Retina (tissue), 1 donor: ENCODE data around the gene SLC32A1.
A peak's percentile ranks its signal among the peaks of the same experiment; 100 is the strongest.

Experiments
- DNase-seq: peaks from one replicate; pipeline ENCODE4 v3.0.0-alpha.2; 2016

SLC32A1 gene

GRCh38 chr20:38755324-38755910 lies 31.1 kb downstream of the SLC32A1 start:
- DNase-seq: no peak

- no peak for DNase-seq
These were observed 33.0 kb downstream of the SLC32A1 start for GRCh38 chr20:38757145-38757775.

- DNase-seq: no peak
These were observed 34.8 kb downstream of the SLC32A1 start for GRCh38 chr20:38759106-38759505.

GRCh38 chr20:38760978-38761377 lies 36.7 kb downstream of the SLC32A1 start:
- DNase-seq: no peak

- DNase-seq: no peak
These were observed 37.9 kb downstream of the SLC32A1 start for GRCh38 chr20:38762174-38762573.

GRCh38 chr20:38763616-38764015 lies 39.3 kb downstream of the SLC32A1 start:
- no peak for DNase-seq

- DNase-seq: peak; percentile 21
These were observed 40.5 kb downstream of the SLC32A1 start for GRCh38 chr20:38764567-38765318.

GRCh38 chr20:38766071-38766470 lies 41.8 kb downstream of the SLC32A1 start:
- no peak for DNase-seq

- no peak for DNase-seq
These were observed 45.4 kb downstream of the SLC32A1 start for GRCh38 chr20:38769376-38770295.

- DNase-seq: no peak
These were observed 46.3 kb downstream of the SLC32A1 start for GRCh38 chr20:38770546-38770945.

- no peak for DNase-seq
These were observed 46.7 kb downstream of the SLC32A1 start for GRCh38 chr20:38770970-38771369.

- no peak for DNase-seq
These were observed 47.3 kb downstream of the SLC32A1 start for GRCh38 chr20:38771621-38772020.

GRCh38 chr20:38774167-38774566 lies 49.9 kb downstream of the SLC32A1 start:
- no peak for DNase-seq

- DNase-seq: no peak
These were observed 52.1 kb downstream of the SLC32A1 start for GRCh38 chr20:38776363-38776762.
